DOHH2 (cell line): ENCODE data around the gene KDM7A.
A peak's percentile ranks its signal among the peaks of the same experiment; 100 is the strongest.

Experiments used
- H3F3A ChIP-seq: fragments of 200-600 bp; sonication (generic), shearing (Covaris generic); 2 replicates; pipeline ENCODE4 v1.6.0; 2016; ENCODE audit warnings: antibody characterized with exemption, mild to moderate bottlenecking; ENCODE audit not compliant: control insufficient read depth, insufficient read depth
- H3K27ac ChIP-seq: fragments of 200-600 bp; sonication (generic); 2 replicates; pipeline ENCODE4 v1.5.1; 2014; ENCODE audit warnings: low read depth, mild to moderate bottlenecking, low read length, moderate library complexity
- H3K27me3 ChIP-seq: fragments of 200-600 bp; sonication (generic); 2 replicates; pipeline ENCODE4 v1.6.1; 2014; ENCODE audit warnings: mild to moderate bottlenecking, low read length, mixed read lengths; ENCODE audit not compliant: control insufficient read depth
- H3K36me3 ChIP-seq: fragments of 200-600 bp; sonication (generic); 2 replicates; pipeline ENCODE4 v1.6.1; 2014; ENCODE audit warnings: mild to moderate bottlenecking, low read length, moderate library complexity, mixed read lengths; ENCODE audit not compliant: control insufficient read depth
- H3K4me1 ChIP-seq: fragments of 200-600 bp; sonication (generic); 2 replicates; pipeline ENCODE4 v1.6.1; 2014; ENCODE audit warnings: mild to moderate bottlenecking, low read length, mixed read lengths; ENCODE audit not compliant: control insufficient read depth
- H3K4me2 ChIP-seq: fragments of 200-600 bp; sonication (generic); 2 replicates; pipeline ENCODE4 v1.6.0; 2014; ENCODE audit warnings: mild to moderate bottlenecking, low read length, moderate library complexity
- H3K4me3 ChIP-seq: fragments of 200-600 bp; sonication (generic); 2 replicates; pipeline ENCODE4 v1.5.1; 2014; ENCODE audit warnings: mild to moderate bottlenecking, low read length, mixed read lengths
- H3K79me2 ChIP-seq: fragments of 200-600 bp; sonication (generic); 2 replicates; pipeline ENCODE4 v1.6.1; 2014; ENCODE audit warnings: mild to moderate bottlenecking, low read length, mixed read lengths; ENCODE audit not compliant: control insufficient read depth
- H3K9me2 ChIP-seq: fragments of 200-600 bp; sonication (generic); replicated peaks from 2 replicates; pipeline ENCODE4 v1.6.1; 2014; ENCODE audit warnings: mild to moderate bottlenecking, low read length, mixed read lengths; ENCODE audit not compliant: control insufficient read depth
- H3K9me3 ChIP-seq: fragments of 200-600 bp; sonication (generic); 2 replicates; pipeline ENCODE4 v1.6.1; 2014; ENCODE audit warnings: antibody characterized with exemption, low read length, mixed read lengths; ENCODE audit not compliant: control insufficient read depth, insufficient read depth
- H4K20me1 ChIP-seq: fragments of 200-600 bp; sonication (generic); 2 replicates; pipeline ENCODE4 v1.6.0; 2014; ENCODE audit warnings: low read depth, mild to moderate bottlenecking, antibody characterized with exemption, low read length, moderate library complexity; ENCODE audit not compliant: control insufficient read depth, insufficient read depth
- EZH2phosphoT487 ChIP-seq: fragments of 200-600 bp; sonication (generic); IDR thresholded peaks from 2 replicates; pipeline ENCODE4 v1.6.1; 2017; ENCODE audit warnings: borderline replicate concordance, mild to moderate bottlenecking, antibody characterized with exemption, low read length, moderate library complexity, mixed read lengths
- TF ChIP-seq, protein P1 (sequence below): fragments of 200-600 bp; sonication (generic); IDR thresholded peaks from one replicate; pipeline ENCODE4 v1.5.1; 2014; ENCODE audit warnings: antibody characterized with exemption, mild to moderate bottlenecking, low read depth, low read length; ENCODE audit not compliant: poor library complexity, severe bottlenecking

Gene KDM7A

GRCh38 chr7:140218656-140219055 is 41.9 kb upstream of the KDM7A start:
- TF ChIP-seq, protein P1, sequence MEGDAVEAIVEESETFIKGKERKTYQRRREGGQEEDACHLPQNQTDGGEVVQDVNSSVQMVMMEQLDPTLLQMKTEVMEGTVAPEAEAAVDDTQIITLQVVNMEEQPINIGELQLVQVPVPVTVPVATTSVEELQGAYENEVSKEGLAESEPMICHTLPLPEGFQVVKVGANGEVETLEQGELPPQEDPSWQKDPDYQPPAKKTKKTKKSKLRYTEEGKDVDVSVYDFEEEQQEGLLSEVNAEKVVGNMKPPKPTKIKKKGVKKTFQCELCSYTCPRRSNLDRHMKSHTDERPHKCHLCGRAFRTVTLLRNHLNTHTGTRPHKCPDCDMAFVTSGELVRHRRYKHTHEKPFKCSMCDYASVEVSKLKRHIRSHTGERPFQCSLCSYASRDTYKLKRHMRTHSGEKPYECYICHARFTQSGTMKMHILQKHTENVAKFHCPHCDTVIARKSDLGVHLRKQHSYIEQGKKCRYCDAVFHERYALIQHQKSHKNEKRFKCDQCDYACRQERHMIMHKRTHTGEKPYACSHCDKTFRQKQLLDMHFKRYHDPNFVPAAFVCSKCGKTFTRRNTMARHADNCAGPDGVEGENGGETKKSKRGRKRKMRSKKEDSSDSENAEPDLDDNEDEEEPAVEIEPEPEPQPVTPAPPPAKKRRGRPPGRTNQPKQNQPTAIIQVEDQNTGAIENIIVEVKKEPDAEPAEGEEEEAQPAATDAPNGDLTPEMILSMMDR, result no peak
- TF ChIP-seq EZH2phosphoT487, result no peak
- no peaks in the 10 kb centered on the region for H3K79me2 ChIP-seq
- no peaks in the 10 kb centered on the region for H4K20me1 ChIP-seq
- H3K4me2 ChIP-seq, result no peak overlapping the region
- H3K9me3 ChIP-seq, result peaks cover 8% of the 10 kb centered on the region; the same call in 1 of the 2 replicates
- H3K4me1 ChIP-seq, result peaks cover 52% of the 10 kb centered on the region
- no peak overlapping the region for H3K4me3 ChIP-seq
- H3K27ac ChIP-seq, result no peak overlapping the region
- H3K9me2 ChIP-seq, result no peaks in the 10 kb centered on the region
- no peaks in the 10 kb centered on the region for H3K27me3 ChIP-seq
- peaks cover 11% of the 10 kb centered on the region for H3F3A ChIP-seq
- no peaks in the 10 kb centered on the region for H3K36me3 ChIP-seq

DNA sequence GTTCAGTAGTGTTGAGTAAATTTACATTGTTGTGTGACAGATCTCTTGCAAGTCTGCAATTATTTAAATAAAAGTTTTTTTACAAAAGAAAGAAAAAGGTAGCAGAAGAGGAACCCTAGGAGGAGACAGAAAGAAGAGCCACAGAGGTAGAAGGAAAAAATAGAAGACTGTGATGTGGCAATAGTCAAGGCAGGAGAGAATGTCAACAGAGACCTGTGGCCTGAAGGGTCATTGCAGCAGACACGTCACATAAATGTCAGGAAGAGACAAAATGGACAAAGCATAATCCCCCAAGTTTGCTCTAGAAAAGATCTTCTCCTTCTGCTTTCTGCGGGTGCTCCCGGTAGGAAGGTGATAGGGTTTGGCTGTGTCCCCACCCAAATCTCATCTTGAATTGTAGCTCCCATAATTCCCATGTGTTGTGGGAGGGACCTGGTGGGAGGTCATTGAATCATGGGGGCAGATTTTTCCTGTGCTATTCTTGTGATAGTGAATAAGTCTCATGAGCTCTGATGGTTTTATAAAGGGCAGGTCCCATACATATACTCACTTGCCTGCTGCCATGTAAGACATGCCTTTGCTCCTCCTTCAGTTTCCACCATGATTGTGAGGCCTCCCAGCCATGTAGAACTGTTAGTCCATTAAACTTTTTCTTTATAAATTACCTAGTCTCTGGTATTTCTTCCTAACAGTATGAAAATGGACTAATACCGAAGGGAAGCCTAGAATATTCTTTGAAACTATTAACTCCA is 41.1 kb upstream of the KDM7A start:
- Histone ChIP-seq H3K79me2 (no peaks in the 10 kb centered on the region), H3F3A (peaks cover 11% of the 10 kb centered on the region), H3K27ac (no peak overlapping the region), H4K20me1 (no peaks in the 10 kb centered on the region), H3K9me2 (no peaks in the 10 kb centered on the region), H3K4me1 (peaks cover 48% of the 10 kb centered on the region), H3K4me3 (no peak overlapping the region), H3K9me3 (peaks cover 8% of the 10 kb centered on the region; the same call in 1 of the 2 replicates), H3K27me3 (no peaks in the 10 kb centered on the region), H3K4me2 (no peak overlapping the region), H3K36me3 (no peaks in the 10 kb centered on the region)
- no peak for TF ChIP-seq EZH2phosphoT487
- TF ChIP-seq, protein P1, result no peak

- TF ChIP-seq EZH2phosphoT487, result no peak
- TF ChIP-seq, protein P1, result no peak
- Histone ChIP-seq H3K4me1 (peaks cover 52% of the 10 kb centered on the region), H3K4me2 (peak overlapping the region; percentile 38)
Observed at GRCh38 chr7:140215281-140215680, 38.5 kb upstream of the KDM7A start.

More at GRCh38 chr7:140215281-140215680, 38.5 kb upstream of the KDM7A start:
- no peaks in the 10 kb centered on the region for H3K9me2 ChIP-seq
- no peaks in the 10 kb centered on the region for H3K79me2 ChIP-seq
- peaks cover 8% of the 10 kb centered on the region; the same call in 1 of the 2 replicates for H3K9me3 ChIP-seq
- peak overlapping the region; percentile 19; the same call in 1 of the 2 replicates for H3K4me3 ChIP-seq
- no peaks in the 10 kb centered on the region for H4K20me1 ChIP-seq
- no peaks in the 10 kb centered on the region for H3K36me3 ChIP-seq
- peak overlapping the region; percentile 3; the same call in 1 of the 2 replicates for H3K27ac ChIP-seq
- H3K27me3 ChIP-seq, result no peaks in the 10 kb centered on the region
- peaks cover 9% of the 10 kb centered on the region for H3F3A ChIP-seq
